Measurements from ENCODE around the gene RAB35.

- TF ChIP-seq CTCF (conservative IDR thresholded peaks at IDR 0.05; ENCODE audit: low read depth, low read length) = no peak
- TF ChIP-seq POLR2A (IDR thresholded peaks at IDR 0.05; ENCODE audit: low read depth, low read length) = no peak
Measured at GRCh38 chr12:120157678-120158077, 41.1 kb upstream of the RAB35 start.

All from IMR-90 (cell line).